Gastrocnemius medialis (tissue), 4 donors: ENCODE measurements around the gene DSCAML1.

Experiments
- POLR2A ChIP-seq, 2 donors: fragments of 450-650 bp; IDR thresholded peaks; one replicate each; pipeline ENCODE4 v1.6.1; 2017; ENCODE audit warnings: antibody characterized with exemption in 2 of 2, mild to moderate bottlenecking in 2 of 2, moderate library complexity in 2 of 2
- TF ChIP-seq, protein P1 (sequence below), 5 experiments: fragments of 450-650 bp in 3 of 5; fragments of 200-600 bp in 2 of 5; sonication (generic) in 2 of 5; IDR thresholded peaks in 4 of 5; conservative IDR thresholded peaks in 1 of 5; 1 replicate in 4 of 5; 2 replicates in 1 of 5; pipeline ENCODE4 v1.5.1; 2016 to 2019; ENCODE audit warnings: antibody characterized with exemption in 5 of 5, mild to moderate bottlenecking in 3 of 5, moderate library complexity in 3 of 5

DNA sequence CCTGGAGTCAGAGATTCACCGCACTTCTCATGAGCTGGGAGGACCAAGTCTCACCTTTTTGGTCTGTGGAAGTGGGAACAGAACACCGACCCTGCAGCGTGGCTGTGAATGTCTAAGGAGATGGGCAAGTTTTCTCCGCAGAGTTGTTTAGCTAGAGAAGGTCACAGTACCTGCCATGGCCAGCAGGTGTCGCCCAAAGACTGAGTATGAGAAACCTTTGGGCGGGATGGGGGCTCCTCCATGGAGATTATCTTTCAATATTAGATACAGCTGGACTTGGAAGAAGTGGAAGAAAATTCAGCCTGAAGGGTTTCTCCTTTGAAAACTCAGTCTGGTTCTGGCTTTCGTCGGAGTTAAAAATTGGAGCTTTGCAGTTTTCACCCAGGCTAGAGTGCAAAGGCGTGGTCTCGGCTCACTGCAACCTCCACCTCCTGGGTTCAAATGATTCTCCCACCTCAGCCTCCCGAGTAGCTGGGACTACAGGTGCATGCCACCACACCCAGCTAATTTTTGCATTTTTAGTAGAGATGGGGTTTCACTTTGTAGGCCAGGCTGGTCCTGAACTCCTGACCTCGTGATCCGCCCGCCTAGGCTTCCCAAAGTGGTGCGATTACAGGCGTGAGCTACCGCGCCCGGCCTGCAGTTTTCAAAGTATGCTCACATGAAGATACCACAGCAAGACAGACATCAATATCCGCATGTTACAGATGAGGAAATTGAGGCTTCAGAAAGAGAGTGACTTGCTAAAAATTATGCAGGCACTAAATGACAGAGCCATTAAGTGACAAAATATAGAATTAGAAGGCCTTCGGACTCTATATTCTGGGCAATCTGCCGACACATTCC, 10.7 kb upstream of the DSCAML1 start:
- TF ChIP-seq, protein P1, sequence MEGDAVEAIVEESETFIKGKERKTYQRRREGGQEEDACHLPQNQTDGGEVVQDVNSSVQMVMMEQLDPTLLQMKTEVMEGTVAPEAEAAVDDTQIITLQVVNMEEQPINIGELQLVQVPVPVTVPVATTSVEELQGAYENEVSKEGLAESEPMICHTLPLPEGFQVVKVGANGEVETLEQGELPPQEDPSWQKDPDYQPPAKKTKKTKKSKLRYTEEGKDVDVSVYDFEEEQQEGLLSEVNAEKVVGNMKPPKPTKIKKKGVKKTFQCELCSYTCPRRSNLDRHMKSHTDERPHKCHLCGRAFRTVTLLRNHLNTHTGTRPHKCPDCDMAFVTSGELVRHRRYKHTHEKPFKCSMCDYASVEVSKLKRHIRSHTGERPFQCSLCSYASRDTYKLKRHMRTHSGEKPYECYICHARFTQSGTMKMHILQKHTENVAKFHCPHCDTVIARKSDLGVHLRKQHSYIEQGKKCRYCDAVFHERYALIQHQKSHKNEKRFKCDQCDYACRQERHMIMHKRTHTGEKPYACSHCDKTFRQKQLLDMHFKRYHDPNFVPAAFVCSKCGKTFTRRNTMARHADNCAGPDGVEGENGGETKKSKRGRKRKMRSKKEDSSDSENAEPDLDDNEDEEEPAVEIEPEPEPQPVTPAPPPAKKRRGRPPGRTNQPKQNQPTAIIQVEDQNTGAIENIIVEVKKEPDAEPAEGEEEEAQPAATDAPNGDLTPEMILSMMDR (IDR thresholded peaks at IDR 0.05 in 4 of 5, conservative IDR thresholded peaks at IDR 0.05 in 1 of 5): peak; percentile 83 to 89 (median 87)
- TF ChIP-seq POLR2A (IDR thresholded peaks at IDR 0.05): no peak
